ENCODE data around the gene TSPAN6. TPM values are rescaled to one million over a fixed set of nuclear protein-coding genes. Genes with fewer than 3 reads are reported as not detected.

TSPAN6 gene
- total and polyA plus RNA-seq, 10 of the 15 experiments (the other 5 are each of a cell fraction or from before 2014, with no cell fraction given) = 0.04 to 0.23 (median 0.08) TPM; not detected in 5

GRCh38 chrX:100673397-100673953 lies 36.9 kb upstream of the TSPAN6 start:
- H4K20me1 ChIP-seq (ENCODE audit: control insufficient read depth, insufficient read depth) = no peaks in the 10 kb centered on the region
- in situ Hi-C loops (cut with MboI) = no loop called here
- H3K27ac ChIP-seq (ENCODE audit: control insufficient read depth, insufficient read depth) = no peak overlapping the region
- WGBS (ENCODE audit: insufficient coverage, insufficient replicate concordance, low lambda C conversion rate, missing lambda C conversion rate) = 7% methylated on average over 3 of the region's 3 CpGs
- H3K4me2 ChIP-seq (ENCODE audit: control insufficient read depth, insufficient read depth) = no peak overlapping the region
- no peaks in the 10 kb centered on the region for H3K4me1 ChIP-seq (ENCODE audit: control insufficient read depth, insufficient read depth, low read length)
- DNase-seq (ENCODE audit: low read depth, low spot score) (no peak), ATAC-seq (no peak), FAIRE-seq (no peak)
- no peaks in the 10 kb centered on the region for H3K27me3 ChIP-seq (replicated peaks in 1 of 2; ENCODE audit: control insufficient read depth in 2 of 2, insufficient read depth in 2 of 2, low read length in 1 of 2)
- TF ChIP-seq ZBTB33 (IDR thresholded peaks at IDR 0.05) (no peak), RAD51 (IDR thresholded peaks at IDR 0.05) (peak; percentile 54; the same call in 1 of the 2 replicates)
- H3K79me2 ChIP-seq (ENCODE audit: control insufficient read depth, insufficient read depth, low read length) = no peaks in the 10 kb centered on the region
- H3K4me3 ChIP-seq = no peak overlapping the region
- SMC1A ChIA-PET (ENCODE audit: uncharacterized antibody, unreplicated experiment) = interaction anchor here (1.6 kb wide), 1 partner anchor 14 kb away, joined by 5 read pairs; no protein-coding TSS in a partner anchor
- RAD21 ChIA-PET (ENCODE audit: unreplicated experiment) = no interaction called here
- intact Hi-C loops (cut with micrococcal nuclease; ENCODE audit: unreplicated experiment) = no loop called here
- BruUV-seq (replicated peaks) = no TSS peak
- no peaks in the 10 kb centered on the region for H3K9me3 ChIP-seq (replicated peaks; ENCODE audit: control insufficient read depth, insufficient read depth, low read length)
- POLR2A ChIA-PET = no interaction called here
- H3K9ac ChIP-seq (ENCODE audit: control insufficient read depth, insufficient read depth, low read length) = no peak overlapping the region
- CTCF ChIA-PET = interaction anchor here (1.0 to 7.7 kb wide), 4 partner anchors 12 to 93 kb away, joined by 3 to 86 read pairs (median 12); no protein-coding TSS in a partner anchor
- H2AFZ ChIP-seq (ENCODE audit: control insufficient read depth, low read depth, low read length) = no peak overlapping the region
- no peaks in the 10 kb centered on the region for H3K36me3 ChIP-seq (ENCODE audit: control insufficient read depth in 2 of 2, insufficient read depth in 2 of 2, low read length in 1 of 2)

- no TSS peak for BruUV-seq (replicated peaks)
- H3K79me2 ChIP-seq (ENCODE audit: control insufficient read depth, insufficient read depth, low read length) = no peaks in the 10 kb centered on the region
- in situ Hi-C loops (cut with MboI) = no loop called here
- no peaks in the 10 kb centered on the region for H3K36me3 ChIP-seq (ENCODE audit: control insufficient read depth in 2 of 2, insufficient read depth in 2 of 2, low read length in 1 of 2)
- ChIA-PET SMC1A (ENCODE audit: uncharacterized antibody, unreplicated experiment) (interaction anchor here (1.7 to 2.3 kb wide), 2 partner anchors 12 to 96 kb away, joined by 5 to 11 read pairs; no protein-coding TSS in a partner anchor), POLR2A (no interaction called here), CTCF (interaction anchor here (1.2 to 7.7 kb wide), 4 partner anchors 8 to 94 kb away, joined by 7 to 86 read pairs (median 11); no protein-coding TSS in a partner anchor), RAD21 (ENCODE audit: unreplicated experiment) (no interaction called here)
- no peak for TF ChIP-seq RAD21 (IDR thresholded peaks at IDR 0.05; ENCODE audit: insufficient read depth, low read depth, low read length)
- no peaks in the 10 kb centered on the region for H3K27me3 ChIP-seq (replicated peaks in 1 of 2; ENCODE audit: control insufficient read depth in 2 of 2, insufficient read depth in 2 of 2, low read length in 1 of 2)
- no peak overlapping the region for H2AFZ ChIP-seq (ENCODE audit: control insufficient read depth, low read depth, low read length)
- no peak overlapping the region for H3K4me2 ChIP-seq (ENCODE audit: control insufficient read depth, insufficient read depth)
- WGBS (ENCODE audit: insufficient coverage, insufficient replicate concordance, low lambda C conversion rate, missing lambda C conversion rate) = 26% methylated on average over 3 of the region's 3 CpGs
- ATAC-seq = no peak
- no peak overlapping the region for H3K4me3 ChIP-seq
- no peak for FAIRE-seq
- H3K9me3 ChIP-seq (replicated peaks; ENCODE audit: control insufficient read depth, insufficient read depth, low read length) = no peaks in the 10 kb centered on the region
- H3K4me1 ChIP-seq (ENCODE audit: control insufficient read depth, insufficient read depth, low read length) = no peaks in the 10 kb centered on the region
- intact Hi-C loops (cut with micrococcal nuclease; ENCODE audit: unreplicated experiment) = no loop called here
- H3K27ac ChIP-seq (ENCODE audit: control insufficient read depth, insufficient read depth) = no peak overlapping the region
- no peaks in the 10 kb centered on the region for H4K20me1 ChIP-seq (ENCODE audit: control insufficient read depth, insufficient read depth)
- no peak for DNase-seq (ENCODE audit: low read depth, low spot score)
- H3K9ac ChIP-seq (ENCODE audit: control insufficient read depth, insufficient read depth, low read length) = no peak overlapping the region
Measured at GRCh38 chrX:100672966-100673365, 36.4 kb upstream of the TSPAN6 start.
